Measurements from ENCODE around the gene OXTR.

OXTR gene

GRCh38 chr3:8739757-8740504, 29.5 kb downstream of the OXTR start:
- DNase-seq = no peak

GRCh38 chr3:8738639-8739038, 30.8 kb downstream of the OXTR start:
- no peak for DNase-seq

GRCh38 chr3:8737823-8738222, 31.6 kb downstream of the OXTR start:
- DNase-seq = no peak

- no peak for DNase-seq
Observed at GRCh38 chr3:8737301-8737700, 32.1 kb downstream of the OXTR start.

GRCh38 chr3:8736436-8736835, 33.0 kb downstream of the OXTR start:
- no peak for DNase-seq

- DNase-seq = no peak
Observed at GRCh38 chr3:8734908-8735307, 34.5 kb downstream of the OXTR start.

- no peak for DNase-seq
Observed at GRCh38 chr3:8734137-8734878, 35.1 kb downstream of the OXTR start.

GRCh38 chr3:8733332-8734094, 35.9 kb downstream of the OXTR start, which contains the start of gene CAV3:
CAV3 (plus strand) TSS chr3:8733802; CDS start chr3:8733877, 75 bp downstream.
- DNase-seq = no peak

- DNase-seq = no peak
Observed at GRCh38 chr3:8732413-8732812, 37.0 kb downstream of the OXTR start.

- no peak for DNase-seq
Observed at GRCh38 chr3:8730656-8731055, 38.8 kb downstream of the OXTR start.

GRCh38 chr3:8729479-8729878, 39.9 kb downstream of the OXTR start:
- no peak for DNase-seq

- DNase-seq = no peak
Observed at GRCh38 chr3:8727605-8728512, 41.6 kb downstream of the OXTR start.

- DNase-seq = no peak
Observed at GRCh38 chr3:8724108-8724752, 45.2 kb downstream of the OXTR start.

- DNase-seq = no peak
Observed at GRCh38 chr3:8723612-8724011, 45.8 kb downstream of the OXTR start.

- no peak for DNase-seq
Observed at GRCh38 chr3:8722808-8723207, 46.6 kb downstream of the OXTR start.

- DNase-seq = peak; percentile 50
Observed at GRCh38 chr3:8715757-8716156, 53.7 kb downstream of the OXTR start.

- DNase-seq = no peak
Observed at GRCh38 chr3:8713901-8714759, 55.3 kb downstream of the OXTR start.

GRCh38 chr3:8712908-8713255, 56.5 kb downstream of the OXTR start:
- peak; percentile 71 for DNase-seq

- peak; percentile 71 for DNase-seq
Observed at GRCh38 chr3:8712045-8712907, 57.1 kb downstream of the OXTR start.

Measured in DMS79 treated with DMSO at 0.1 percent for 48 hours (cell line).